Testis (tissue), 5 donors: ENCODE data around the gene ZCCHC7. TPM values are rescaled to one million over a fixed set of nuclear protein-coding genes. Genes with fewer than 3 reads are reported as not detected.
"Not testable (repeated sequence)": the region's sequence is repeated elsewhere in the genome, so short reads cannot be mapped to it uniquely, and the experiment has no call there.

ENCODE experiments used
- DNase-seq: peaks from one replicate; pipeline ENCODE4 v3.0.0-alpha.2; 2019
- H3K27ac ChIP-seq, 2 donors: fragments of 200-600 bp; sonication (generic); one replicate each; pipeline ENCODE4 v1.5.1; 2019
- H3K27me3 ChIP-seq: fragments of 200-600 bp; sonication (generic); one replicate; pipeline ENCODE4 v1.5.1; 2019
- H3K36me3 ChIP-seq: fragments of 200-600 bp; sonication (generic); one replicate; pipeline ENCODE4 v1.5.1; 2017; ENCODE audit warnings: low read depth; ENCODE audit errors: missing control alignments
- H3K4me1 ChIP-seq: fragments of 200-600 bp; sonication (generic); one replicate; pipeline ENCODE4 v1.5.1; 2019
- H3K4me3 ChIP-seq, 2 donors: fragments of 200-600 bp; sonication (generic); one replicate each; pipeline ENCODE4 v1.5.1; 2017 to 2019
- H3K9me3 ChIP-seq: fragments of 200-600 bp; sonication (generic); one replicate; pipeline ENCODE4 v1.5.1; 2017
- POLR2A ChIP-seq: fragments of 450-650 bp; IDR thresholded peaks from one replicate; pipeline ENCODE4 v1.6.1; 2017; ENCODE audit warnings: antibody characterized with exemption, mild to moderate bottlenecking, moderate library complexity
- WGBS, 2 donors: methylation state at CpG; one replicate each; pipeline ENCODE4 v1.1.5; 2018; 5-methylcytosine and 5-hydroxymethylcytosine counted together
- intact Hi-C: fragments of 100-400 bp; cut with DNase I; formaldehyde crosslinking; loops from one replicate; pipeline ENCODE4 v1.15.1; 2023; ENCODE audit warnings: low total_unique reads
- long read RNA-seq, 2 donors: transcript quantifications; one replicate each; lab custom pipeline, GENCODE V29; 2026
- polyA plus RNA-seq: library from polyadenylated mRNA; stranded (reverse); fragments of 350-450 nt; fragmentation: Illumina TruSeq; extraction: RNeasy Lipid Tissue Mini Kit (QIAGEN cat#74804); gene quantifications from one replicate; pipeline ENCODE4 v1.2.3, GENCODE V29; 2014; ENCODE audit warnings: low read depth, low replicate concordance; ENCODE audit not compliant: insufficient read depth
- total RNA-seq, 2 donors: library from RNA; depleted of rRNA; stranded (reverse); fragments of >200 nt; gene quantifications; one replicate each; pipeline ENCODE4 v1.2.3, GENCODE V29; 2016
- TF ChIP-seq, protein P1 (sequence below), 3 experiments: fragments of 450-650 bp in 2 of 3; fragments of 200-600 bp in 1 of 3; sonication (generic) in 1 of 3; IDR thresholded peaks; one replicate each; pipeline ENCODE4 v1.5.1; 2016 to 2019; ENCODE audit warnings: antibody characterized with exemption in 3 of 3, mild to moderate bottlenecking in 2 of 3, moderate library complexity in 1 of 3

ZCCHC7 gene
- total RNA-seq, result 10 to 100 TPM; 18.5 to 20.6 TPM
- 14.4 TPM for polyA plus RNA-seq
- long read RNA-seq, donor 1, partial matches to known transcripts, result 0 of 3 reads
- long read RNA-seq, donor 1, other reads (novel, unspliced or antisense), result 0 of 3 reads
- long read RNA-seq, donor 2, partial matches to known transcripts, result 0 of 3 reads
- long read RNA-seq, donor 2, other reads (novel, unspliced or antisense), result 0 of 3 reads

DNA sequence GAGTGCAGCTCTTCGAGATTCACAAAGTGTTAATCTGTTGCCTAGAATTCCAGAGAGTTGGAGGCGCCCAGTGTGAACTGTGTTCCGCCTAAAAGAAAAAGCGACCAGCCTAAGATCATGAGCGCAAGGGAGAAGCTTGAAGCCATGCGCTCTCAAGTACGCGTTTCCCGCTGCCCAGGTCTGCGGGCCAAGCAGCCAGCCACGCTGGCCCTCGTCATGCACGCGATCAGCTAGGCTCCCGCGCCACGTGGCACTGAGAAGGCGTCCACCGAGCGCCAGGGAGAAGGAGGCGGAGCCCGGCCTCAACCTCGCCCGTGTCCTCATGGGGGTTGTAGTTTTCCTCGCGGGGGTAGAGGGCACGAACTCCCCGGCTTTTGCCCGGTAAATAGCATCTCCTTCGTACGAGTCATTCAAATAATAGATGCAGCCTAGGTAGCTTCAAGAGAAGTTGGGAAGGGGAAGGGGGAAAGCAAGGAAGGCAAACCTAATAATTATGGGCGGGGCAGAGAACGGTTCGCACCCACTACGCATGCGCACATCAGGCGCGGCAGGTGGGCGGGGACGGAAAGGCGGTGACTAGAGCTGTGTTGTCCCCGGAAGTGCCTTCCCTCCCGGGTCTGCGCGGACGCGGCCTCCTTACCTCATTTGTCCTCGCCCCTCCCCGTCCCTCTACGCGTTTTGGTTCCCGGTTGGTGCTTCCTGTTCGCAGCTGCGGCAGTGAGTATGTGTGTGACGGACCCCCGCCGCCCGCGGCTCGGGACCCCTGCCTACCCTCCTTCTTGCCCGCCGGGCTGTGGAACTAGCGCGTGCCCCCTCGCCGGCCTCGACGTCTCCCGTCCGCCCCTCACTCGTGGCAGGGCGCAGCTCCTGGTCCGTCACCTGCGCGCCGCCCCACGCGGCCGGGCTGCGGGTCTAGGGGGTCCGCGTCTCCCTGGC is at the start of gene ZCCHC7:
Gene ZCCHC7 (plus strand): TSS at position 668 of the 936 bp plus-strand sequence.
- 3 to 4% methylated on average over 70 to 79 of the region's 82 CpGs for WGBS, 2 donors
- no peaks in the 10 kb centered on the region for H3K27me3 ChIP-seq
- H3K4me3 ChIP-seq, result peak within 1 kb of the TSS; percentile 63 to 97
- no peaks in the 10 kb centered on the region for H3K4me1 ChIP-seq
- peak within 1 kb of the TSS; percentile 87 to 94 for H3K27ac ChIP-seq
- TF ChIP-seq, protein P1, sequence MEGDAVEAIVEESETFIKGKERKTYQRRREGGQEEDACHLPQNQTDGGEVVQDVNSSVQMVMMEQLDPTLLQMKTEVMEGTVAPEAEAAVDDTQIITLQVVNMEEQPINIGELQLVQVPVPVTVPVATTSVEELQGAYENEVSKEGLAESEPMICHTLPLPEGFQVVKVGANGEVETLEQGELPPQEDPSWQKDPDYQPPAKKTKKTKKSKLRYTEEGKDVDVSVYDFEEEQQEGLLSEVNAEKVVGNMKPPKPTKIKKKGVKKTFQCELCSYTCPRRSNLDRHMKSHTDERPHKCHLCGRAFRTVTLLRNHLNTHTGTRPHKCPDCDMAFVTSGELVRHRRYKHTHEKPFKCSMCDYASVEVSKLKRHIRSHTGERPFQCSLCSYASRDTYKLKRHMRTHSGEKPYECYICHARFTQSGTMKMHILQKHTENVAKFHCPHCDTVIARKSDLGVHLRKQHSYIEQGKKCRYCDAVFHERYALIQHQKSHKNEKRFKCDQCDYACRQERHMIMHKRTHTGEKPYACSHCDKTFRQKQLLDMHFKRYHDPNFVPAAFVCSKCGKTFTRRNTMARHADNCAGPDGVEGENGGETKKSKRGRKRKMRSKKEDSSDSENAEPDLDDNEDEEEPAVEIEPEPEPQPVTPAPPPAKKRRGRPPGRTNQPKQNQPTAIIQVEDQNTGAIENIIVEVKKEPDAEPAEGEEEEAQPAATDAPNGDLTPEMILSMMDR (IDR thresholded peaks at IDR 0.05), result no peak
- intact Hi-C loops, result no loop called here
- no peaks in the 10 kb centered on the region for H3K36me3 ChIP-seq
- H3K9me3 ChIP-seq, result no peaks in the 10 kb centered on the region
- DNase-seq, result peak; percentile 98

DNA sequence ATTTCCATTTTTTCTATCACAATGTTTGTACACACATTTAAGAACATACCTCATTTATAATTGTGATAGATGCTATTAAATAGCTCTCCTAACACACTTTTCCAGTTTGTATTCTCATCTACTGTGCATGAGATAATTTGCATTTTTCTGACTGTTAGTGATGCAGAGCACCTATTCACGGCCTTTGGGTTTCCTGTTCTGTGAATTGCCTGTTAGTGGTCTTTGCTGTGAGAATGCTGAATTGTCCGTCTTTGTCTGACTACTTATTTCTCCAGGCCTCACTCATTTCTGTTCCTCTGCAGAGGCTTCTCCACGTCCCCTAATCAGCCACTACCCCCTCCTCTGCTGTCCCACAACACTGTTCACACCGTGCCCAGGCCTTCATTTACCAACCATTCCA is 45.6 kb upstream of the ZCCHC7 start:
- H3K36me3 ChIP-seq, intact Hi-C loops, H3K27ac ChIP-seq, H3K27me3 ChIP-seq, H3K9me3 ChIP-seq, H3K4me3 ChIP-seq, DNase-seq, H3K4me1 ChIP-seq: not testable (repeated sequence)
- 81 to 82% methylated on average over 4 of the region's 4 CpGs for WGBS, 2 donors

DNA sequence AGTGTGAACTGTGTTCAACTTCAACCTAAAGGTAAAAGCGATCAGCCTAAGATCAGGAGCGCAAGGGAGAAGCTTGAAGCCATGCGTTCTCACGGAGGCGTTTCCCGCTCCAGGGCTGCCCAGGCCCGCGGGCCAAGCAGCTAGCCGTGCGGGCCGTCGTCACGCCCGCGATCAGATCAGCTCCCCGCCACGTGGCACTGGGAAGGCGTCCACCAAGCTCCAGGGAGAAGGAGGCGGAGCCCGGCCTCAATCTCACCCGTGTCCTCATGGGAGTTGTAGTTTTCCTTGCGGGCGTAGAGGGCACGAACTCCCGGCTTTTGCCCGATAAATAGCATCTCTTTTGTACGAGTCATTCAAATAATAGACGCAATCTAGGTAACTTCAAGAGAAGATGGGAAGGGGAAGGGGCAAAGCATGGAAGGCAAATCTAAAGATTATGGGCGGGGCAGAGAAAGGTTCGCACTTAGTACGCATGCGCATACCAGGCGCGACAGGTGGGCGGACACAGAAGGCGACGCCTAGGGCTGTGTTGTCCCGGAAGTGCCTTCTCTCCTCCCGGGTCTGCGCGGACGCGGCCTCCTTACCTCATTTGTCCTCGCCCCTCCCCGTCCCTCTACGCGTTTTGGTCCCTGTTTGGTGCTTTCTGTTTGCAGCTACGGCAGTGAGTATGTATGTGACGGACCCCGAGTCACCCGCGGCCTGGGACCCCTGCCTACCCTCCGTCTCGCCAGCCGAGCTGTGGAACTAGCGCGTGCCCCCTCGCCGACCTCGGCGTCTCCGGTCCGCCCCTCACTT is 40.8 kb upstream of the ZCCHC7 start:
- intact Hi-C loops, result no loop called here
- 0 to 1% methylated on average over 42 to 63 of the region's 63 CpGs for WGBS, 2 donors
- DNase-seq, result peak; percentile 97
- Histone ChIP-seq H3K9me3 (no peaks in the 10 kb centered on the region), H3K36me3 (no peaks in the 10 kb centered on the region), H3K27me3 (no peaks in the 10 kb centered on the region), H3K4me1 (no peaks in the 10 kb centered on the region), H3K4me3 (peak overlapping the region; percentile 95 to 99), H3K27ac (peak overlapping the region; percentile 94)
- no peak for TF ChIP-seq POLR2A
- TF ChIP-seq, protein P1 (IDR thresholded peaks at IDR 0.05), result no peak

DNA sequence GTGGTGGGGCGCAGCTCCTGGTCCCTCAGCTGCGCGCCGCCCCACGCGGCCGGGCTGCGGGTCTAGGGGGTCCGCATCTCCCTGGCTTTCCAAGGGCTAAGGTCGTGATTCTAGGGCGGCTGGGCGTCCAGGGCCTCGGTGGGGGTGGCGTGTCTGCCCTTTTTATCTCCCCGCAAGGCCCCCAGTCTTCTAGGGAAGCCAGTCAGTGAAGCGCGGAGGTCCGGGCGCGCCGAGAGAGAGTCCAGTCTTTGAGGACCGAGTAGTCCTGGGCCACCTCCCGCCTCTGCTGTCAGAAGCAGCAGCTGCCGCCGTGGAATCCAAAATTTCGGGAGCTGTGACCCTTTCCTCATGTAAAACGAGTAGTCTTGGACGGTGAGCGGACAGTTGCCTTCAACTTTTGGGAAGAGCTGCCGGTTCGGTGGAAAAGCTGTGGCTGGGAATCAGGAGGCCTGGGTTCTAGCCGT is 40.2 kb upstream of the ZCCHC7 start:
- peak overlapping the region; percentile 94 for H3K27ac ChIP-seq
- intact Hi-C loops, H3K4me1 ChIP-seq, H3K9me3 ChIP-seq, H3K27me3 ChIP-seq, H3K36me3 ChIP-seq: not testable (repeated sequence)
- WGBS, 2 donors, result 0% methylated on average over 4 to 31 of the region's 32 CpGs
- H3K4me3 ChIP-seq, result peak overlapping the region; percentile 95 to 99
- peak; percentile 33 for DNase-seq

DNA sequence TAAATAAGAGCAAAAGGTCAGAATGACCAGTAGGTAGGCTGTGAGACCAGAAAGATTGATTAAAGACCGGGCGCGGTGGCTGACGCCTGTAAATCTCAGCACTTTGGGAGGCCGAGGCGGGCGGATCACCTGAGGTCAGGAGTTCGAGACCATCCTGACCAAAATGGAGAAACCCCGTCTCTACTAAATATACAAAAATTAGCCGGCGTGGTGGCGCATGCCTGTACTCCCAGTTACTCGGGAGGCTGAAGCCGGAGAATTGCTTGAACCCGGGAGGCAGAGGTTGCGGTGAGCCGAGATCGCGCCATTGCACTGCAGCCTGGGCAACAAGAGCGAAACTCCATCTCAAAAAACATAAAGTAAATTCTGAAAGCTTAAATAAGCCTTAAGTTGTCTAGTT is 38.9 kb upstream of the ZCCHC7 start:
- H3K4me3 ChIP-seq, H3K27ac ChIP-seq, H3K36me3 ChIP-seq, intact Hi-C loops, H3K4me1 ChIP-seq, H3K27me3 ChIP-seq, H3K9me3 ChIP-seq: not testable (repeated sequence)
- 54 to 87% methylated on average over 20 of the region's 20 CpGs for WGBS, 2 donors
- DNase-seq, result peak; percentile 15
